ENCODE data around the gene FGF4. TPM values are rescaled to one million over a fixed set of nuclear protein-coding genes. Genes with fewer than 3 reads are reported as not detected.

FGF4 gene
- total RNA-seq, 1 experiment from 2014 or later, result not detected

DNA sequence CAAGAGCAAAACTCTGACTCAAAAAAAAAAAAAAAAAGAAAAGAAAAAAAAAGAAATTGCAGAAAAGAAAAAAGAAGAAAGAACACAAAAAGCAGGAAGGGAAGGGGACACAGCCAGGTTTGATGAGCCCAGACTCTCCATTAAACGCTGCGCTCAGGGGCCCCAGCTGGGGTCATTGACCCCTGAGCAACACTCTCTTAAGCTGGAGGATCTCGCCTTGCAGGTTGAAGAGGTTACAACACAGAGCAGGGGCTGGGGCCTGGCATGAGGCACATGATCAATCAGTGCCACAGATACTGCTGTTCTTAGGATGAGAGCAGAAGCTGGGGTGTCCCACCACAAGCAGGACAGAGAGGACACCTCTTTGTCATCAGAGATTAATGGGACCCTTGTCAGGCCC lies 36.3 kb upstream of the FGF4 start (continued):
- TF ChIP-seq EZH2phosphoT487 (IDR thresholded peaks at IDR 0.05; ENCODE audit: borderline replicate concordance) (no peak), MAX (IDR thresholded peaks at IDR 0.05) (no peak), EZH2 (IDR thresholded peaks at IDR 0.05) (no peak), ZNF274 (IDR thresholded peaks at IDR 0.05; ENCODE audit: low read depth, low read length) (no peak), POLR2A (IDR thresholded peaks at IDR 0.05; ENCODE audit: borderline replicate concordance, extremely low read depth, insufficient read depth, insufficient read length) (no peak), ATF3 (IDR thresholded peaks at IDR 0.05) (no peak), ZFX (IDR thresholded peaks at IDR 0.05) (no peak), JUND (IDR thresholded peaks at IDR 0.05) (no peak), TCF7L2 (IDR thresholded peaks at IDR 0.05; ENCODE audit: borderline replicate concordance, extremely low read depth, insufficient read depth, insufficient read length) (no peak)

GRCh38 chr11:69810289-69811118 lies 35.4 kb upstream of the FGF4 start:
- intact Hi-C loops (cut with micrococcal nuclease), result no loop called here
- ChIA-PET CTCF (interaction anchor here (1.8 kb wide), 1 partner anchor 9 kb away, joined by 8 read pairs; no protein-coding TSS in a partner anchor), POLR2A (no interaction called here), RAD21 (ENCODE audit: low non-redundant PET in 1 of 2, low total read pairs in 2 of 2, uncharacterized antibody in 2 of 2, unreplicated experiment in 2 of 2) (no interaction called here)
- Histone ChIP-seq H3K79me2 (ENCODE audit: insufficient read depth, low read length) (no peaks in the 10 kb centered on the region), H3K4me2 (ENCODE audit: low read length) (no peak overlapping the region), H3K27me3 (ENCODE audit: insufficient read depth, low read length) (no peaks in the 10 kb centered on the region), H3K9ac (ENCODE audit: low read length) (no peak overlapping the region), H2AFZ (ENCODE audit: low read depth, low read length, poor library complexity, severe bottlenecking) (no peak overlapping the region), H3K9me2 (ENCODE audit: insufficient read depth) (no peaks in the 10 kb centered on the region), H3K4me3 (replicated peaks in 1 of 2; ENCODE audit: low read depth in 1 of 2, low read length in 2 of 2) (no peak overlapping the region), H3K27ac (ENCODE audit: low read depth, low read length) (no peak overlapping the region; the same call in 1 of the 2 replicates), H3K9me3 (ENCODE audit: control insufficient read depth in 1 of 2, insufficient read depth in 1 of 2, low read depth in 1 of 2, low read length in 2 of 2) (no peaks in the 10 kb centered on the region), H3K4me1 (ENCODE audit: control insufficient read depth in 1 of 2, insufficient read depth in 2 of 2, low read length in 2 of 2) (no peaks in the 10 kb centered on the region; a peak in 1 of 4 replicates), H4K20me1 (ENCODE audit: insufficient read depth) (no peaks in the 10 kb centered on the region), H3K36me3 (ENCODE audit: control insufficient read depth in 1 of 2, insufficient read depth in 2 of 2, low read length in 2 of 2) (no peaks in the 10 kb centered on the region)
- TF ChIP-seq POLR2A (IDR thresholded peaks at IDR 0.05; ENCODE audit: borderline replicate concordance, extremely low read depth, insufficient read depth, insufficient read length), result no peak
- no peak for TF ChIP-seq EGR1 (IDR thresholded peaks at IDR 0.05; ENCODE audit: low read depth)
- TF ChIP-seq ATF3 (IDR thresholded peaks at IDR 0.05), result no peak
- no peak for TF ChIP-seq FOSL1 (IDR thresholded peaks at IDR 0.05; ENCODE audit: low read depth)
- TF ChIP-seq, protein P1, sequence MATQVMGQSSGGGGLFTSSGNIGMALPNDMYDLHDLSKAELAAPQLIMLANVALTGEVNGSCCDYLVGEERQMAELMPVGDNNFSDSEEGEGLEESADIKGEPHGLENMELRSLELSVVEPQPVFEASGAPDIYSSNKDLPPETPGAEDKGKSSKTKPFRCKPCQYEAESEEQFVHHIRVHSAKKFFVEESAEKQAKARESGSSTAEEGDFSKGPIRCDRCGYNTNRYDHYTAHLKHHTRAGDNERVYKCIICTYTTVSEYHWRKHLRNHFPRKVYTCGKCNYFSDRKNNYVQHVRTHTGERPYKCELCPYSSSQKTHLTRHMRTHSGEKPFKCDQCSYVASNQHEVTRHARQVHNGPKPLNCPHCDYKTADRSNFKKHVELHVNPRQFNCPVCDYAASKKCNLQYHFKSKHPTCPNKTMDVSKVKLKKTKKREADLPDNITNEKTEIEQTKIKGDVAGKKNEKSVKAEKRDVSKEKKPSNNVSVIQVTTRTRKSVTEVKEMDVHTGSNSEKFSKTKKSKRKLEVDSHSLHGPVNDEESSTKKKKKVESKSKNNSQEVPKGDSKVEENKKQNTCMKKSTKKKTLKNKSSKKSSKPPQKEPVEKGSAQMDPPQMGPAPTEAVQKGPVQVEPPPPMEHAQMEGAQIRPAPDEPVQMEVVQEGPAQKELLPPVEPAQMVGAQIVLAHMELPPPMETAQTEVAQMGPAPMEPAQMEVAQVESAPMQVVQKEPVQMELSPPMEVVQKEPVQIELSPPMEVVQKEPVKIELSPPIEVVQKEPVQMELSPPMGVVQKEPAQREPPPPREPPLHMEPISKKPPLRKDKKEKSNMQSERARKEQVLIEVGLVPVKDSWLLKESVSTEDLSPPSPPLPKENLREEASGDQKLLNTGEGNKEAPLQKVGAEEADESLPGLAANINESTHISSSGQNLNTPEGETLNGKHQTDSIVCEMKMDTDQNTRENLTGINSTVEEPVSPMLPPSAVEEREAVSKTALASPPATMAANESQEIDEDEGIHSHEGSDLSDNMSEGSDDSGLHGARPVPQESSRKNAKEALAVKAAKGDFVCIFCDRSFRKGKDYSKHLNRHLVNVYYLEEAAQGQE (IDR thresholded peaks at IDR 0.05; ENCODE audit: low read depth), result no peak
- BruUV-seq (replicated peaks), result no TSS peak
- no peak for ATAC-seq
- DNase-seq (ENCODE audit: low read depth, low spot score), result no peak

Measured in HCT116 (cell line).